SJSA1 (cell line): ENCODE data around the gene ONECUT3. TPM values are rescaled to one million over a fixed set of nuclear protein-coding genes. Genes with fewer than 3 reads are reported as not detected.
A peak's percentile ranks its signal among the peaks of the same experiment; 100 is the strongest.
"Not testable (repeated sequence)": the region's sequence is repeated elsewhere in the genome, so short reads cannot be mapped to it uniquely, and the experiment has no call there.

Experiments used
- DNase-seq, 2 experiments: peaks; one replicate each; pipeline ENCODE4 v3.0.0-alpha.2; 2015 to 2020; ENCODE audit warnings: low spot score in 2 of 2, low read depth in 1 of 2
- H3K27ac ChIP-seq: fragments of 250-450 bp; sonication (Bioruptor Pico); 2 replicates; pipeline ENCODE4 v1.5.1; 2020; ENCODE audit warnings: mild to moderate bottlenecking, moderate library complexity
- H3K27me3 ChIP-seq: fragments of 250-450 bp; sonication (Bioruptor Pico); replicated peaks from 2 replicates; pipeline ENCODE4 v1.5.1; 2020; ENCODE audit warnings: mild to moderate bottlenecking, moderate library complexity
- H3K36me3 ChIP-seq: fragments of 250-450 bp; sonication (Bioruptor Pico); 2 replicates; pipeline ENCODE4 v1.5.1; 2020; ENCODE audit warnings: mild to moderate bottlenecking
- H3K4me1 ChIP-seq: fragments of 250-450 bp; sonication (Bioruptor Pico); replicated peaks from 2 replicates; pipeline ENCODE4 v1.6.1; 2021; ENCODE audit warnings: mild to moderate bottlenecking
- H3K4me3 ChIP-seq: fragments of 250-450 bp; sonication (Bioruptor Pico); 2 replicates; pipeline ENCODE4 v1.5.1; 2020; ENCODE audit warnings: mild to moderate bottlenecking
- H3K9me3 ChIP-seq: fragments of 250-450 bp; sonication (Bioruptor Pico); replicated peaks from 2 replicates; pipeline ENCODE4 v1.5.1; 2020; ENCODE audit warnings: mild to moderate bottlenecking
- total RNA-seq: library from RNA; depleted of rRNA; stranded (reverse); fragments of >200 nt; shearing (Covaris generic); gene quantifications from 2 replicates; pipeline ENCODE4 v1.2.3, GENCODE V29; 2014

Gene ONECUT3
- total RNA-seq, 1 experiment from 2014 or later = not detected

- H3K4me1 ChIP-seq = peaks cover 9% of the 10 kb centered on the region
- H3K4me3 ChIP-seq = no peak overlapping the region
- no peak overlapping the region for H3K27ac ChIP-seq
- DNase-seq = peak in 1 of 2 experiments; percentile 40
- H3K27me3 ChIP-seq = peaks cover 17% of the 10 kb centered on the region
- no peaks in the 10 kb centered on the region for H3K36me3 ChIP-seq
- peaks cover 3% of the 10 kb centered on the region for H3K9me3 ChIP-seq
Measured at GRCh38 chr19:1791879-1792278, 38.6 kb downstream of the ONECUT3 start.

GRCh38 chr19:1794424-1795172 is 41.3 kb downstream of the ONECUT3 start:
- H3K36me3 ChIP-seq = no peaks in the 10 kb centered on the region
- no peak overlapping the region for H3K27ac ChIP-seq
- peaks cover 7% of the 10 kb centered on the region; the same call in 1 of the 2 replicates for H3K27me3 ChIP-seq
- H3K4me3 ChIP-seq = no peak overlapping the region
- H3K4me1 ChIP-seq = peaks cover 9% of the 10 kb centered on the region
- peaks cover 3% of the 10 kb centered on the region for H3K9me3 ChIP-seq
- DNase-seq = no peak

- peaks cover 9% of the 10 kb centered on the region for H3K4me1 ChIP-seq
- H3K36me3 ChIP-seq = no peaks in the 10 kb centered on the region; the same call in 1 of the 2 replicates
- 0 out of 2 replicates have a peak, but pooled peaks cover 4% of the 10 kb centered on the region for H3K27me3 ChIP-seq
- no peak for DNase-seq
- no peak overlapping the region for H3K27ac ChIP-seq
- no peaks in the 10 kb centered on the region; the same call in 1 of the 2 replicates for H3K9me3 ChIP-seq
- no peak overlapping the region for H3K4me3 ChIP-seq
Measured at GRCh38 chr19:1796395-1797142, 43.3 kb downstream of the ONECUT3 start.

GRCh38 chr19:1797313-1797712 is 44.0 kb downstream of the ONECUT3 start:
- H3K4me3 ChIP-seq, DNase-seq, H3K9me3 ChIP-seq, H3K4me1 ChIP-seq, H3K27me3 ChIP-seq, H3K27ac ChIP-seq, H3K36me3 ChIP-seq: not testable (repeated sequence)

GRCh38 chr19:1799695-1800342 is 46.5 kb downstream of the ONECUT3 start:
- Histone ChIP-seq H3K4me1 (peaks cover 9% of the 10 kb centered on the region), H3K27me3 (0 out of 2 replicates have a peak, but pooled peaks cover 4% of the 10 kb centered on the region), H3K4me3 (no peak overlapping the region), H3K27ac (no peak overlapping the region), H3K9me3 (no peaks in the 10 kb centered on the region; the same call in 1 of the 2 replicates), H3K36me3 (peaks cover 2% of the 10 kb centered on the region)
- no peak for DNase-seq

GRCh38 chr19:1804858-1805257 is 51.6 kb downstream of the ONECUT3 start:
- no peaks in the 10 kb centered on the region for H3K27me3 ChIP-seq
- no peak overlapping the region for H3K4me3 ChIP-seq
- H3K9me3 ChIP-seq = no peaks in the 10 kb centered on the region
- peaks cover 6% of the 10 kb centered on the region for H3K36me3 ChIP-seq
- DNase-seq = no peak
- no peaks in the 10 kb centered on the region for H3K4me1 ChIP-seq
- H3K27ac ChIP-seq = no peak overlapping the region

- Histone ChIP-seq H3K36me3 (peaks cover 6% of the 10 kb centered on the region), H3K27me3 (no peaks in the 10 kb centered on the region), H3K27ac (no peak overlapping the region), H3K4me1 (no peaks in the 10 kb centered on the region), H3K9me3 (no peaks in the 10 kb centered on the region), H3K4me3 (no peak overlapping the region)
- peak in 1 of 2 experiments; percentile 42 for DNase-seq
Measured at GRCh38 chr19:1805401-1806183, 52.3 kb downstream of the ONECUT3 start.

GRCh38 chr19:1806184-1807029 is 53.1 kb downstream of the ONECUT3 start:
- Histone ChIP-seq H3K9me3 (no peaks in the 10 kb centered on the region), H3K27me3 (no peaks in the 10 kb centered on the region), H3K27ac (no peak overlapping the region), H3K4me1 (peaks cover 7% of the 10 kb centered on the region), H3K36me3 (peaks cover 6% of the 10 kb centered on the region), H3K4me3 (no peak overlapping the region)
- DNase-seq = peak in 1 of 2 experiments; percentile 43

GRCh38 chr19:1807030-1807694 is 53.9 kb downstream of the ONECUT3 start:
- Histone ChIP-seq H3K27me3 (no peaks in the 10 kb centered on the region), H3K4me3 (no peak overlapping the region), H3K27ac (no peak overlapping the region), H3K4me1 (peaks cover 12% of the 10 kb centered on the region), H3K36me3 (peaks cover 6% of the 10 kb centered on the region), H3K9me3 (no peaks in the 10 kb centered on the region)
- peak in 1 of 2 experiments; percentile 48 for DNase-seq

GRCh38 chr19:1807695-1808394 is 54.5 kb downstream of the ONECUT3 start:
- Histone ChIP-seq H3K36me3 (peaks cover 6% of the 10 kb centered on the region), H3K27ac (no peak overlapping the region), H3K9me3 (no peaks in the 10 kb centered on the region), H3K27me3 (no peaks in the 10 kb centered on the region), H3K4me1 (peaks cover 14% of the 10 kb centered on the region), H3K4me3 (no peak overlapping the region)
- DNase-seq = peak in 1 of 2 experiments; percentile 43

- DNase-seq = no peak
- H3K27ac ChIP-seq = no peak overlapping the region
- H3K27me3 ChIP-seq = no peaks in the 10 kb centered on the region
- H3K4me3 ChIP-seq = no peak overlapping the region
- H3K36me3 ChIP-seq = peaks cover 6% of the 10 kb centered on the region
- H3K4me1 ChIP-seq = peaks cover 20% of the 10 kb centered on the region
- H3K9me3 ChIP-seq = no peaks in the 10 kb centered on the region
Measured at GRCh38 chr19:1808395-1808731, 55.1 kb downstream of the ONECUT3 start.

- no peaks in the 10 kb centered on the region for H3K27me3 ChIP-seq
- no peak overlapping the region for H3K4me3 ChIP-seq
- H3K9me3 ChIP-seq = no peaks in the 10 kb centered on the region
- no peak for DNase-seq
- H3K4me1 ChIP-seq = peaks cover 21% of the 10 kb centered on the region
- H3K27ac ChIP-seq = no peak overlapping the region
- H3K36me3 ChIP-seq = peaks cover 9% of the 10 kb centered on the region
Measured at GRCh38 chr19:1809678-1810077, 56.4 kb downstream of the ONECUT3 start.
